IMR-90 (cell line): Measurements from ENCODE around the gene PPP1R14B.

Experiments
- BHLHE40 ChIP-seq: fragments of 150-350 bp; IDR thresholded peaks from 2 replicates; pipeline ENCODE4 v1.6.1; 2016; ENCODE audit warnings: mild to moderate bottlenecking, low read depth, low read length
- CEBPB ChIP-seq: IDR thresholded peaks from 2 replicates; pipeline ENCODE4 v1.6.1; 2012; ENCODE audit warnings: low read depth, low read length, improper control_type of control experiment
- MAZ ChIP-seq: IDR thresholded peaks from 2 replicates; pipeline ENCODE4 v1.6.1; 2012; ENCODE audit warnings: low read depth, mild to moderate bottlenecking, low read length, improper control_type of control experiment, moderate library complexity, borderline replicate concordance
- POLR2A ChIP-seq: IDR thresholded peaks from 2 replicates; pipeline ENCODE4 v1.6.1; 2012; ENCODE audit warnings: mild to moderate bottlenecking, low read depth, low read length
- RFX5 ChIP-seq: IDR thresholded peaks from 2 replicates; pipeline ENCODE4 v1.8.0; 2012; ENCODE audit warnings: low read depth, mild to moderate bottlenecking, low read length, moderate library complexity
- TF ChIP-seq, protein P1 (sequence below): conservative IDR thresholded peaks from 2 replicates; pipeline ENCODE4 v1.5.1; 2012; ENCODE audit warnings: mild to moderate bottlenecking, low read depth, low read length, improper control_type of control experiment
- TF ChIP-seq, protein P2 (sequence below): fragments of 150-350 bp; IDR thresholded peaks from 2 replicates; pipeline ENCODE4 v1.6.1; 2016; ENCODE audit warnings: low read depth, mild to moderate bottlenecking, low read length, moderate library complexity, borderline replicate concordance
- TF ChIP-seq, protein P3 (sequence below): fragments of 150-350 bp; IDR thresholded peaks from 2 replicates; pipeline ENCODE4 v1.6.1; 2017; ENCODE audit warnings: mild to moderate bottlenecking, antibody characterized with exemption, low read length, low read depth

DNA sequence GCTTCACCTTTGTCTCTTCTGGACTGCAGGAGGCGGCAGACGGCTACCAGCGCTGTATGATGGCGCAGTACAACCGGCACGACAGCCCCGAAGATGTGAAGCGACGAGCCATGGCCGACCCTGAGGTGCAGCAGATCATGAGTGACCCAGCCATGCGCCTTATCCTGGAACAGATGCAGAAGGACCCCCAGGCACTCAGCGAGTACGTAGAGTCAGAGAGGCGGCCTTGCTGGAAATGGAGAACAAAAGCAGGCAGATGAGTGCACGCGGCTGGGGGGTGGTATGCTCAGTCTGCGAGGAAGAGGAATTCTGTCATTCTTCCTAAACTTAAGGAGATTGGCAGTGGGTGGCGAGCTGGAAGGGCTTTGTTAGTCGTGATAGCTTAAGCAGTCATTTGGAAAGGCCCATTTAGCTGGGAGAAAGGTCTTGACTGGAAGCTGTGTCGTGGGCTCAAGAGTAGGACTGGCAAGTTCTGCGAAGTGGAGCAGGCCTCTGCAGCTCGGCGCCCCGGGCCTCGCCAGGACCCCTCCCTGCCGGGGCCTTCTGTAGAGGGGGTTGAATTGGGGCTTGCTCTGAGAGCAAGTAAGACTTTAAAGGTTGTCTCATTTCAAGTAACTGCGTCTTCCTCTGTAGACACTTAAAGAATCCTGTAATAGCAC is 43.2 kb downstream of the PPP1R14B start:
- TF ChIP-seq, protein P1, sequence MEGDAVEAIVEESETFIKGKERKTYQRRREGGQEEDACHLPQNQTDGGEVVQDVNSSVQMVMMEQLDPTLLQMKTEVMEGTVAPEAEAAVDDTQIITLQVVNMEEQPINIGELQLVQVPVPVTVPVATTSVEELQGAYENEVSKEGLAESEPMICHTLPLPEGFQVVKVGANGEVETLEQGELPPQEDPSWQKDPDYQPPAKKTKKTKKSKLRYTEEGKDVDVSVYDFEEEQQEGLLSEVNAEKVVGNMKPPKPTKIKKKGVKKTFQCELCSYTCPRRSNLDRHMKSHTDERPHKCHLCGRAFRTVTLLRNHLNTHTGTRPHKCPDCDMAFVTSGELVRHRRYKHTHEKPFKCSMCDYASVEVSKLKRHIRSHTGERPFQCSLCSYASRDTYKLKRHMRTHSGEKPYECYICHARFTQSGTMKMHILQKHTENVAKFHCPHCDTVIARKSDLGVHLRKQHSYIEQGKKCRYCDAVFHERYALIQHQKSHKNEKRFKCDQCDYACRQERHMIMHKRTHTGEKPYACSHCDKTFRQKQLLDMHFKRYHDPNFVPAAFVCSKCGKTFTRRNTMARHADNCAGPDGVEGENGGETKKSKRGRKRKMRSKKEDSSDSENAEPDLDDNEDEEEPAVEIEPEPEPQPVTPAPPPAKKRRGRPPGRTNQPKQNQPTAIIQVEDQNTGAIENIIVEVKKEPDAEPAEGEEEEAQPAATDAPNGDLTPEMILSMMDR: no peak
- no peak for TF ChIP-seq POLR2A
- TF ChIP-seq CEBPB: no peak
- TF ChIP-seq, protein P2, sequence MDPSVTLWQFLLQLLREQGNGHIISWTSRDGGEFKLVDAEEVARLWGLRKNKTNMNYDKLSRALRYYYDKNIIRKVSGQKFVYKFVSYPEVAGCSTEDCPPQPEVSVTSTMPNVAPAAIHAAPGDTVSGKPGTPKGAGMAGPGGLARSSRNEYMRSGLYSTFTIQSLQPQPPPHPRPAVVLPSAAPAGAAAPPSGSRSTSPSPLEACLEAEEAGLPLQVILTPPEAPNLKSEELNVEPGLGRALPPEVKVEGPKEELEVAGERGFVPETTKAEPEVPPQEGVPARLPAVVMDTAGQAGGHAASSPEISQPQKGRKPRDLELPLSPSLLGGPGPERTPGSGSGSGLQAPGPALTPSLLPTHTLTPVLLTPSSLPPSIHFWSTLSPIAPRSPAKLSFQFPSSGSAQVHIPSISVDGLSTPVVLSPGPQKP: no peak
- TF ChIP-seq, protein P3, sequence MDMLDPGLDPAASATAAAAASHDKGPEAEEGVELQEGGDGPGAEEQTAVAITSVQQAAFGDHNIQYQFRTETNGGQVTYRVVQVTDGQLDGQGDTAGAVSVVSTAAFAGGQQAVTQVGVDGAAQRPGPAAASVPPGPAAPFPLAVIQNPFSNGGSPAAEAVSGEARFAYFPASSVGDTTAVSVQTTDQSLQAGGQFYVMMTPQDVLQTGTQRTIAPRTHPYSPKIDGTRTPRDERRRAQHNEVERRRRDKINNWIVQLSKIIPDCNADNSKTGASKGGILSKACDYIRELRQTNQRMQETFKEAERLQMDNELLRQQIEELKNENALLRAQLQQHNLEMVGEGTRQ: no peak
- TF ChIP-seq BHLHE40: no peak
- no peak for TF ChIP-seq MAZ
- TF ChIP-seq RFX5: no peak
